HEK293 (cell line): ENCODE data around the gene RCAN2.

Experiments used
- CTCF ChIA-PET: fragments of 350-600 bp; formaldehyde crosslinking; extraction: SDS; loops from one replicate; lab custom pipeline; 2021; ENCODE audit warnings: antibody characterized with exemption; lab: Yijun Ruan, JAX
- POLR2A ChIA-PET: fragments of 300-600 bp; formaldehyde crosslinking; extraction: SDS; loops from one replicate; lab custom pipeline; 2020; ENCODE audit warnings: antibody characterized with exemption, inconsistent platforms; lab: Yijun Ruan, JAX
- H3K27ac ChIP-seq: fragments of 200-500 bp; sonication (Bioruptor generic); 2 replicates; pipeline ENCODE4 v1.5.1; 2014; ENCODE audit warnings: low read depth, low read length, control low read depth, inconsistent platforms; ENCODE audit errors: extremely low read depth
- H3K36me3 ChIP-seq, 2 experiments: fragments of 200-500 bp in 1 of 2; sonication (Bioruptor generic) in 1 of 2; 1 replicate in 1 of 2; 2 replicates in 1 of 2; pipeline ENCODE4 v1.5.1; 2014 to 2017; ENCODE audit warnings: inconsistent platforms in 2 of 2, low read length in 2 of 2; ENCODE audit not compliant: control insufficient read depth in 2 of 2, insufficient read depth in 1 of 2
- H3K4me1 ChIP-seq: fragments of 200-500 bp; sonication (Bioruptor generic); 2 replicates; pipeline ENCODE4 v1.5.1; 2014; ENCODE audit warnings: mild to moderate bottlenecking, low read length, inconsistent platforms; ENCODE audit not compliant: control insufficient read depth, insufficient read depth
- H3K4me3 ChIP-seq: 2 replicates; pipeline ENCODE4 v1.5.1; 2011; ENCODE audit warnings: low read depth, mild to moderate bottlenecking, control low read depth, low read length, moderate library complexity
- H3K9me3 ChIP-seq: fragments of 200-500 bp; sonication (Bioruptor generic); 2 replicates; pipeline ENCODE4 v1.5.1; 2014; ENCODE audit warnings: low read depth, low read length, inconsistent platforms; ENCODE audit not compliant: control insufficient read depth, insufficient read depth
- EGR2 ChIP-seq: fragments of 450-650 bp; formaldehyde crosslinking; IDR thresholded peaks from 2 replicates; pipeline ENCODE4 v1.5.1; 2016; ENCODE audit warnings: low read depth, missing biosample characterization, missing genetic modification characterization
- GFI1B ChIP-seq: fragments of 450-650 bp; formaldehyde crosslinking; IDR thresholded peaks from 2 replicates; pipeline ENCODE4 v1.5.1; 2016; ENCODE audit warnings: missing biosample characterization, missing genetic modification characterization
- KLF10 ChIP-seq: fragments of 450-650 bp; IDR thresholded peaks from 2 replicates; pipeline ENCODE4 v1.5.1; 2018; ENCODE audit warnings: missing biosample characterization, mild to moderate bottlenecking, missing genetic modification characterization
- KLF8 ChIP-seq: fragments of 450-650 bp; formaldehyde crosslinking; IDR thresholded peaks from 2 replicates; pipeline ENCODE4 v1.5.1; 2016; ENCODE audit warnings: missing biosample characterization, missing genetic modification characterization
- MEIS1 ChIP-seq: sonication (generic); formaldehyde crosslinking; IDR thresholded peaks from 2 replicates; pipeline ENCODE4 v1.8.1; 2022; ENCODE audit warnings: missing genetic modification reagents, mild to moderate bottlenecking, borderline replicate concordance
- RBAK ChIP-seq: fragments of 450-650 bp; formaldehyde crosslinking; IDR thresholded peaks from 2 replicates; pipeline ENCODE4 v1.5.1; 2016; ENCODE audit warnings: missing biosample characterization, missing genetic modification characterization
- ZBTB8A ChIP-seq: fragments of 450-650 bp; formaldehyde crosslinking; IDR thresholded peaks from 2 replicates; pipeline ENCODE4 v1.5.1; 2016; ENCODE audit warnings: missing biosample characterization, missing genetic modification characterization
- ZNF146 ChIP-seq: fragments of 450-650 bp; formaldehyde crosslinking; IDR thresholded peaks from 2 replicates; pipeline ENCODE4 v1.5.1; 2016; ENCODE audit warnings: missing biosample characterization, missing genetic modification characterization
- ZNF266 ChIP-seq: fragments of 450-650 bp; formaldehyde crosslinking; IDR thresholded peaks from 2 replicates; pipeline ENCODE4 v1.5.1; 2016; ENCODE audit warnings: missing biosample characterization, missing genetic modification characterization, low read depth
- ZNF335 ChIP-seq: fragments of 450-650 bp; formaldehyde crosslinking; conservative IDR thresholded peaks from 2 replicates; pipeline ENCODE4 v1.5.1; 2016; ENCODE audit warnings: missing biosample characterization, missing genetic modification characterization
- ZNF366 ChIP-seq: fragments of 450-650 bp; formaldehyde crosslinking; conservative IDR thresholded peaks from 2 replicates; pipeline ENCODE4 v1.5.1; 2016; ENCODE audit warnings: missing biosample characterization, missing genetic modification characterization
- ZNF394 ChIP-seq: fragments of 450-650 bp; formaldehyde crosslinking; IDR thresholded peaks from 2 replicates; pipeline ENCODE4 v1.5.1; 2016; ENCODE audit warnings: missing biosample characterization, missing genetic modification characterization, mild to moderate bottlenecking, moderate library complexity, borderline replicate concordance
- ZNF423 ChIP-seq: fragments of 450-650 bp; formaldehyde crosslinking; IDR thresholded peaks from 2 replicates; pipeline ENCODE4 v1.5.1; 2016; ENCODE audit warnings: missing biosample characterization, missing genetic modification characterization
- ZNF555 ChIP-seq: fragments of 450-650 bp; formaldehyde crosslinking; conservative IDR thresholded peaks from 2 replicates; pipeline ENCODE4 v1.5.1; 2017; ENCODE audit warnings: missing biosample characterization, mild to moderate bottlenecking, missing genetic modification characterization, inconsistent platforms
- ZNF571 ChIP-seq: fragments of 450-650 bp; formaldehyde crosslinking; IDR thresholded peaks from 2 replicates; pipeline ENCODE4 v1.5.0; 2017; ENCODE audit warnings: missing biosample characterization, missing genetic modification characterization
- ZNF664 ChIP-seq: fragments of 450-650 bp; formaldehyde crosslinking; IDR thresholded peaks from 2 replicates; pipeline ENCODE4 v1.5.1; 2016; ENCODE audit warnings: missing biosample characterization, missing genetic modification characterization
- TF ChIP-seq, protein P1 (sequence below): fragments of 450-650 bp; formaldehyde crosslinking; IDR thresholded peaks from 2 replicates; pipeline ENCODE4 v1.5.1; 2016; ENCODE audit warnings: missing biosample characterization, missing genetic modification characterization
- TF ChIP-seq, protein P2 (sequence below): fragments of 450-650 bp; formaldehyde crosslinking; IDR thresholded peaks from 2 replicates; pipeline ENCODE4 v1.5.1; 2016; ENCODE audit warnings: missing biosample characterization, missing genetic modification characterization
- TF ChIP-seq, protein P3 (sequence below): fragments of 450-650 bp; formaldehyde crosslinking; IDR thresholded peaks from 2 replicates; pipeline ENCODE4 v1.5.1; 2016; ENCODE audit warnings: missing biosample characterization, missing genetic modification characterization
- TF ChIP-seq, protein P4 (sequence below): fragments of 450-650 bp; formaldehyde crosslinking; IDR thresholded peaks from 2 replicates; pipeline ENCODE4 v1.5.1; 2016; ENCODE audit warnings: missing biosample characterization, missing genetic modification characterization, borderline replicate concordance
- TF ChIP-seq, protein P5 (sequence below): fragments of 450-650 bp; formaldehyde crosslinking; IDR thresholded peaks from 2 replicates; pipeline ENCODE4 v1.5.1; 2016; ENCODE audit warnings: missing biosample characterization, missing genetic modification characterization, borderline replicate concordance

RCAN2 gene

DNA sequence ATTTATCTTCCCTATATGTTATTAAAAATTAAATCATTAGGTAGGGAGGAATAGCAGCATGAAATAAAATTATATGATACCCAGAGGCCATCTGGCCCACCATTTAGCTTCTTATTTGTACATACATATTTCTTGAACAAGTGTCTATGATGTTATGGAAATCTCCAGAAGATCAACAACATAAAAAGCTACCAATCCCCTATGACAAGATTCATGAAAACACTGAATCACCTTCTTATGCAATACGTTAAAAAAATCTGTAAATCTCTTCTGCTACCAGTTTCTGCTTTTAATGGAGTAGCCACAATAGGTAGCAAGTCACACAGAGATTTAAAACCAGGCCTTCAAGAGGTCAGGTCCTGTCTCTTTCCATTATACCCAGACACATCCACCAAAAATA lies 194.7 kb downstream of the RCAN2 start (continued):
- TF ChIP-seq, protein P1, sequence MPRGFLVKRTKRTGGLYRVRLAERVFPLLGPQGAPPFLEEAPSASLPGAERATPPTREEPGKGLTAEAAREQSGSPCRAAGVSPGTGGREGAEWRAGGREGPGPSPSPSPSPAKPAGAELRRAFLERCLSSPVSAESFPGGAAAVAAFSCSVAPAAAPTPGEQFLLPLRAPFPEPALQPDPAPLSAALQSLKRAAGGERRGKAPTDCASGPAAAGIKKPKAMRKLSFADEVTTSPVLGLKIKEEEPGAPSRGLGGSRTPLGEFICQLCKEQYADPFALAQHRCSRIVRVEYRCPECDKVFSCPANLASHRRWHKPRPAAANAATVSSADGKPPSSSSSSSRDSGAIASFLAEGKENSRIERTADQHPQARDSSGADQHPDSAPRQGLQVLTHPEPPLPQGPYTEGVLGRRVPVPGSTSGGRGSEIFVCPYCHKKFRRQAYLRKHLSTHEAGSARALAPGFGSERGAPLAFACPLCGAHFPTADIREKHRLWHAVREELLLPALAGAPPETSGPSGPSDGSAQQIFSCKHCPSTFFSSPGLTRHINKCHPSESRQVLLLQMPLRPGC (tag by site-specific recombination): no peak
- TF ChIP-seq ZNF266 (tag by site-specific recombination) (no peak), MEIS1 (CRISPR knock-in tag) (no peak), ZNF571 (tag by site-specific recombination) (no peak), GFI1B (no peak), RBAK (no peak), ZBTB8A (tag by site-specific recombination) (no peak)
- TF ChIP-seq, protein P2, sequence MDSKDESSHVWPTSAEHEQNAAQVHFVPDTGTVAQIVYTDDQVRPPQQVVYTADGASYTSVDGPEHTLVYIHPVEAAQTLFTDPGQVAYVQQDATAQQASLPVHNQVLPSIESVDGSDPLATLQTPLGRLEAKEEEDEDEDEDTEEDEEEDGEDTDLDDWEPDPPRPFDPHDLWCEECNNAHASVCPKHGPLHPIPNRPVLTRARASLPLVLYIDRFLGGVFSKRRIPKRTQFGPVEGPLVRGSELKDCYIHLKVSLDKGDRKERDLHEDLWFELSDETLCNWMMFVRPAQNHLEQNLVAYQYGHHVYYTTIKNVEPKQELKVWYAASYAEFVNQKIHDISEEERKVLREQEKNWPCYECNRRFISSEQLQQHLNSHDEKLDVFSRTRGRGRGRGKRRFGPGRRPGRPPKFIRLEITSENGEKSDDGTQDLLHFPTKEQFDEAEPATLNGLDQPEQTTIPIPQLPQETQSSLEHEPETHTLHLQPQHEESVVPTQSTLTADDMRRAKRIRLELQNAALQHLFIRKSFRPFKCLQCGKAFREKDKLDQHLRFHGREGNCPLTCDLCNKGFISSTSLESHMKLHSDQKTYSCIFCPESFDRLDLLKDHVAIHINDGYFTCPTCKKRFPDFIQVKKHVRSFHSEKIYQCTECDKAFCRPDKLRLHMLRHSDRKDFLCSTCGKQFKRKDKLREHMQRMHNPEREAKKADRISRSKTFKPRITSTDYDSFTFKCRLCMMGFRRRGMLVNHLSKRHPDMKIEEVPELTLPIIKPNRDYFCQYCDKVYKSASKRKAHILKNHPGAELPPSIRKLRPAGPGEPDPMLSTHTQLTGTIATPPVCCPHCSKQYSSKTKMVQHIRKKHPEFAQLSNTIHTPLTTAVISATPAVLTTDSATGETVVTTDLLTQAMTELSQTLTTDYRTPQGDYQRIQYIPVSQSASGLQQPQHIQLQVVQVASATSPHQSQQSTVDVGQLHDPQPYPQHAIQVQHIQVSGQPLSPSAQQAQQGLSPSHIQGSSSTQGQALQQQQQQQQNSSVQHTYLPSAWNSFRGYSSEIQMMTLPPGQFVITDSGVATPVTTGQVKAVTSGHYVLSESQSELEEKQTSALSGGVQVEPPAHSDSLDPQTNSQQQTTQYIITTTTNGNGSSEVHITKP (tag by site-specific recombination): no peak

DNA sequence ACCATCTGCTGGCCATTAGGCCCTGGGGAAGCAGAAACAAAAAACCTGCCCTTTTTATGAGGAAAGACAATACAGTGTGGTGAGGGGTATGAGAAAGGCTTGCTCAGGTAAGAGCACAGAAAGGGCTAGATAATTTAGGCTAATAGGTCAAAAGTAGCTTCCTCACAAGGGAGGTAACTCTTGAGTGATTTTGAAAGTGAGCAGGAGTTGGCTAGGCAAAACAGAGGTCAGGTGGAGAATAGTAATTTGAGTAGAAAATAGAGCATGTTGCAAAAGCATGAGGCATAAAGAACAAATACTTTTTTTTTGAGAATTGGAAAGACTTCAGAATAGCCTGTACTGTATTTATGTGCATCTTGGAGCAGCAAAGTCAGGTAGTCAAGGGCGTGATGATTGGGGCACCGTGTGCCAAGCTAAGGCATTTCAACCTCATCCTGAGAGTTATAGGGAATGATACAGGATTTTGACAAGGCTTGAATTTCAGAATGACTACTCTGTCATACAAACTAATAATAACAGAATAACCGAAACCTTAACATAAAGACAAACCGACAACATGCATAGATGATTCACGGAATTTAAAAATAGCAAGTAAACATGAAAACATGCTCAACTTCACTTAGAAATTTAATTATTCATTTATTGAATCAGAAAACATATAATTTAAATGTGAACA lies 197.5 kb downstream of the RCAN2 start:
- Histone ChIP-seq H3K27ac (no peak overlapping the region), H3K4me3 (no peak overlapping the region), H3K4me1 (0 out of 2 replicates have a peak, but pooled peaks cover 2% of the 10 kb centered on the region), H3K36me3 (no peaks in the 10 kb centered on the region), H3K9me3 (no peaks in the 10 kb centered on the region)
- ChIA-PET POLR2A (no interaction called here), CTCF (no interaction called here)
- TF ChIP-seq ZNF664 (tag by site-specific recombination) (no peak), ZNF394 (tag by site-specific recombination) (no peak), EGR2 (tag by site-specific recombination) (no peak), ZNF366 (tag by site-specific recombination) (no peak), ZNF146 (no peak), RBAK (no peak), ZNF423 (no peak), KLF8 (no peak), ZNF555 (tag by site-specific recombination) (no peak), KLF10 (no peak), ZNF335 (tag by site-specific recombination) (no peak)
- TF ChIP-seq, protein P3, sequence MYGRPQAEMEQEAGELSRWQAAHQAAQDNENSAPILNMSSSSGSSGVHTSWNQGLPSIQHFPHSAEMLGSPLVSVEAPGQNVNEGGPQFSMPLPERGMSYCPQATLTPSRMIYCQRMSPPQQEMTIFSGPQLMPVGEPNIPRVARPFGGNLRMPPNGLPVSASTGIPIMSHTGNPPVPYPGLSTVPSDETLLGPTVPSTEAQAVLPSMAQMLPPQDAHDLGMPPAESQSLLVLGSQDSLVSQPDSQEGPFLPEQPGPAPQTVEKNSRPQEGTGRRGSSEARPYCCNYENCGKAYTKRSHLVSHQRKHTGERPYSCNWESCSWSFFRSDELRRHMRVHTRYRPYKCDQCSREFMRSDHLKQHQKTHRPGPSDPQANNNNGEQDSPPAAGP (tag by site-specific recombination): no peak
- TF ChIP-seq, protein P4, sequence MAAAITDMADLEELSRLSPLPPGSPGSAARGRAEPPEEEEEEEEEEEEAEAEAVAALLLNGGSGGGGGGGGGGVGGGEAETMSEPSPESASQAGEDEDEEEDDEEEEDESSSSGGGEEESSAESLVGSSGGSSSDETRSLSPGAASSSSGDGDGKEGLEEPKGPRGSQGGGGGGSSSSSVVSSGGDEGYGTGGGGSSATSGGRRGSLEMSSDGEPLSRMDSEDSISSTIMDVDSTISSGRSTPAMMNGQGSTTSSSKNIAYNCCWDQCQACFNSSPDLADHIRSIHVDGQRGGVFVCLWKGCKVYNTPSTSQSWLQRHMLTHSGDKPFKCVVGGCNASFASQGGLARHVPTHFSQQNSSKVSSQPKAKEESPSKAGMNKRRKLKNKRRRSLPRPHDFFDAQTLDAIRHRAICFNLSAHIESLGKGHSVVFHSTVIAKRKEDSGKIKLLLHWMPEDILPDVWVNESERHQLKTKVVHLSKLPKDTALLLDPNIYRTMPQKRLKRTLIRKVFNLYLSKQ: no peak
- TF ChIP-seq, protein P2 (tag by site-specific recombination): no peak
- TF ChIP-seq, protein P5, sequence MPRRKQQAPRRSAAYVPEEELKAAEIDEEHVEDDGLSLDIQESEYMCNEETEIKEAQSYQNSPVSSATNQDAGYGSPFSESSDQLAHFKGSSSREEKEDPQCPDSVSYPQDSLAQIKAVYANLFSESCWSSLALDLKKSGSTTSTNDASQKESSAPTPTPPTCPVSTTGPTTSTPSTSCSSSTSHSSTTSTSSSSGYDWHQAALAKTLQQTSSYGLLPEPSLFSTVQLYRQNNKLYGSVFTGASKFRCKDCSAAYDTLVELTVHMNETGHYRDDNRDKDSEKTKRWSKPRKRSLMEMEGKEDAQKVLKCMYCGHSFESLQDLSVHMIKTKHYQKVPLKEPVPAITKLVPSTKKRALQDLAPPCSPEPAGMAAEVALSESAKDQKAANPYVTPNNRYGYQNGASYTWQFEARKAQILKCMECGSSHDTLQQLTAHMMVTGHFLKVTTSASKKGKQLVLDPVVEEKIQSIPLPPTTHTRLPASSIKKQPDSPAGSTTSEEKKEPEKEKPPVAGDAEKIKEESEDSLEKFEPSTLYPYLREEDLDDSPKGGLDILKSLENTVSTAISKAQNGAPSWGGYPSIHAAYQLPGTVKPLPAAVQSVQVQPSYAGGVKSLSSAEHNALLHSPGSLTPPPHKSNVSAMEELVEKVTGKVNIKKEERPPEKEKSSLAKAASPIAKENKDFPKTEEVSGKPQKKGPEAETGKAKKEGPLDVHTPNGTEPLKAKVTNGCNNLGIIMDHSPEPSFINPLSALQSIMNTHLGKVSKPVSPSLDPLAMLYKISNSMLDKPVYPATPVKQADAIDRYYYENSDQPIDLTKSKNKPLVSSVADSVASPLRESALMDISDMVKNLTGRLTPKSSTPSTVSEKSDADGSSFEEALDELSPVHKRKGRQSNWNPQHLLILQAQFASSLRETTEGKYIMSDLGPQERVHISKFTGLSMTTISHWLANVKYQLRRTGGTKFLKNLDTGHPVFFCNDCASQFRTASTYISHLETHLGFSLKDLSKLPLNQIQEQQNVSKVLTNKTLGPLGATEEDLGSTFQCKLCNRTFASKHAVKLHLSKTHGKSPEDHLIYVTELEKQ (tag by site-specific recombination): no peak
